ENCODE results near the gene FHOD3.

DNA sequence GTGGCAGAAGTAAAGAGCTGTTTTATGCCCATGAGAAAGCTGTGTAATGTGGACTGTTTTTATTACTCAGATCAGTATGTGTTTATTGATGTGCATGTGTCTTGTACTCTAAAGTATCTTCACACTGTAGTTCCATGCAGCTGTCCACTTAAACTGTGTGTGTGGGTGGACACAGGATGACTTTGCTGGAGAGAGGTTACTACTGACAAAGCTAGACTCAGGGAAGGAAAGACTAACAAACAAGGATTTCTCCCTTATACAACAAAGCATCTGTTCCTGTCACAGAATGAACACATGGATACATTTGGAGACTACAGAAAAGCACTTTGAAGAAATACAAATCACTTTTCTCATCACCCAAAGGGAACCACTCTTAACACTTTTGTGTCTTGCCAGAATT is 10.0 kb downstream of the FHOD3 start:
- TF ChIP-seq EP300 (IDR thresholded peaks at IDR 0.05; ENCODE audit: borderline replicate concordance) (no peak), TEAD4 (IDR thresholded peaks at IDR 0.05) (no peak), NFIC (IDR thresholded peaks at IDR 0.05) (no peak), CEBPB (IDR thresholded peaks at IDR 0.05) (no peak), TAF1 (IDR thresholded peaks at IDR 0.05; ENCODE audit: low read depth) (no peak), EGR1 (IDR thresholded peaks at IDR 0.05) (no peak), YY1 (IDR thresholded peaks at IDR 0.05; ENCODE audit: low read depth) (no peak), TCF12 (IDR thresholded peaks at IDR 0.05; ENCODE audit: low read depth) (no peak)
- TF ChIP-seq, protein P1, sequence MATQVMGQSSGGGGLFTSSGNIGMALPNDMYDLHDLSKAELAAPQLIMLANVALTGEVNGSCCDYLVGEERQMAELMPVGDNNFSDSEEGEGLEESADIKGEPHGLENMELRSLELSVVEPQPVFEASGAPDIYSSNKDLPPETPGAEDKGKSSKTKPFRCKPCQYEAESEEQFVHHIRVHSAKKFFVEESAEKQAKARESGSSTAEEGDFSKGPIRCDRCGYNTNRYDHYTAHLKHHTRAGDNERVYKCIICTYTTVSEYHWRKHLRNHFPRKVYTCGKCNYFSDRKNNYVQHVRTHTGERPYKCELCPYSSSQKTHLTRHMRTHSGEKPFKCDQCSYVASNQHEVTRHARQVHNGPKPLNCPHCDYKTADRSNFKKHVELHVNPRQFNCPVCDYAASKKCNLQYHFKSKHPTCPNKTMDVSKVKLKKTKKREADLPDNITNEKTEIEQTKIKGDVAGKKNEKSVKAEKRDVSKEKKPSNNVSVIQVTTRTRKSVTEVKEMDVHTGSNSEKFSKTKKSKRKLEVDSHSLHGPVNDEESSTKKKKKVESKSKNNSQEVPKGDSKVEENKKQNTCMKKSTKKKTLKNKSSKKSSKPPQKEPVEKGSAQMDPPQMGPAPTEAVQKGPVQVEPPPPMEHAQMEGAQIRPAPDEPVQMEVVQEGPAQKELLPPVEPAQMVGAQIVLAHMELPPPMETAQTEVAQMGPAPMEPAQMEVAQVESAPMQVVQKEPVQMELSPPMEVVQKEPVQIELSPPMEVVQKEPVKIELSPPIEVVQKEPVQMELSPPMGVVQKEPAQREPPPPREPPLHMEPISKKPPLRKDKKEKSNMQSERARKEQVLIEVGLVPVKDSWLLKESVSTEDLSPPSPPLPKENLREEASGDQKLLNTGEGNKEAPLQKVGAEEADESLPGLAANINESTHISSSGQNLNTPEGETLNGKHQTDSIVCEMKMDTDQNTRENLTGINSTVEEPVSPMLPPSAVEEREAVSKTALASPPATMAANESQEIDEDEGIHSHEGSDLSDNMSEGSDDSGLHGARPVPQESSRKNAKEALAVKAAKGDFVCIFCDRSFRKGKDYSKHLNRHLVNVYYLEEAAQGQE (IDR thresholded peaks at IDR 0.05; ENCODE audit: low read depth), result no peak

Data from Ishikawa (cell line).